Adipocyte (in vitro differentiated cells): ENCODE results near the gene RDH13.
"Not testable (repeated sequence)": the region's sequence is repeated elsewhere in the genome, so short reads cannot be mapped to it uniquely, and the experiment has no call there.

Source experiments
- DNase-seq: peaks from one replicate; pipeline ENCODE4 v3.0.0-alpha.2; 2015; ENCODE audit warnings: low read depth
- H3K27me3 ChIP-seq: replicated peaks from 2 replicates; pipeline ENCODE4 v1.7.0; 2013; ENCODE audit warnings: mild to moderate bottlenecking, low read length, moderate library complexity; ENCODE audit not compliant: control insufficient read depth, insufficient read depth
- H3K36me3 ChIP-seq: 2 replicates; pipeline ENCODE4 v1.7.0; 2013; ENCODE audit warnings: low read length, mild to moderate bottlenecking, moderate library complexity; ENCODE audit not compliant: control insufficient read depth, insufficient read depth, severe bottlenecking
- H3K4me1 ChIP-seq: 2 replicates; pipeline ENCODE4 v1.7.0; 2013; ENCODE audit warnings: mild to moderate bottlenecking, low read length, moderate library complexity; ENCODE audit not compliant: control insufficient read depth, insufficient read depth
- H3K4me3 ChIP-seq: 2 replicates; pipeline ENCODE4 v1.7.0; 2013; ENCODE audit warnings: mild to moderate bottlenecking, low read length, moderate library complexity
- H3K9ac ChIP-seq: 2 replicates; pipeline ENCODE4 v1.7.0; 2013; ENCODE audit warnings: mild to moderate bottlenecking, low read length, moderate library complexity
- H3K9me3 ChIP-seq: 2 replicates; pipeline ENCODE4 v1.7.0; 2013; ENCODE audit warnings: mild to moderate bottlenecking, low read length, moderate library complexity; ENCODE audit not compliant: control insufficient read depth

RDH13 gene

GRCh38 chr19:55048446-55048845, 14.5 kb downstream of the RDH13 start:
- H3K27me3 ChIP-seq: no peaks in the 10 kb centered on the region
- no peak overlapping the region for H3K4me3 ChIP-seq
- peaks cover 58% of the 10 kb centered on the region for H3K36me3 ChIP-seq
- H3K4me1 ChIP-seq: no peaks in the 10 kb centered on the region
- no peak for DNase-seq
- H3K9me3 ChIP-seq: no peaks in the 10 kb centered on the region
- no peak overlapping the region for H3K9ac ChIP-seq

- Histone ChIP-seq H3K27me3 (no peaks in the 10 kb centered on the region), H3K4me1 (no peaks in the 10 kb centered on the region), H3K9ac (no peak overlapping the region), H3K9me3 (no peaks in the 10 kb centered on the region), H3K36me3 (peaks cover 57% of the 10 kb centered on the region), H3K4me3 (no peak overlapping the region)
- no peak for DNase-seq
These were observed 15.0 kb downstream of the RDH13 start for GRCh38 chr19:55047951-55048350.

GRCh38 chr19:55046975-55047622, 15.8 kb downstream of the RDH13 start:
- Histone ChIP-seq H3K4me3 (no peak overlapping the region), H3K4me1 (no peaks in the 10 kb centered on the region), H3K9me3 (no peaks in the 10 kb centered on the region), H3K36me3 (peaks cover 63% of the 10 kb centered on the region), H3K27me3 (no peaks in the 10 kb centered on the region), H3K9ac (no peak overlapping the region)
- no peak for DNase-seq

DNA sequence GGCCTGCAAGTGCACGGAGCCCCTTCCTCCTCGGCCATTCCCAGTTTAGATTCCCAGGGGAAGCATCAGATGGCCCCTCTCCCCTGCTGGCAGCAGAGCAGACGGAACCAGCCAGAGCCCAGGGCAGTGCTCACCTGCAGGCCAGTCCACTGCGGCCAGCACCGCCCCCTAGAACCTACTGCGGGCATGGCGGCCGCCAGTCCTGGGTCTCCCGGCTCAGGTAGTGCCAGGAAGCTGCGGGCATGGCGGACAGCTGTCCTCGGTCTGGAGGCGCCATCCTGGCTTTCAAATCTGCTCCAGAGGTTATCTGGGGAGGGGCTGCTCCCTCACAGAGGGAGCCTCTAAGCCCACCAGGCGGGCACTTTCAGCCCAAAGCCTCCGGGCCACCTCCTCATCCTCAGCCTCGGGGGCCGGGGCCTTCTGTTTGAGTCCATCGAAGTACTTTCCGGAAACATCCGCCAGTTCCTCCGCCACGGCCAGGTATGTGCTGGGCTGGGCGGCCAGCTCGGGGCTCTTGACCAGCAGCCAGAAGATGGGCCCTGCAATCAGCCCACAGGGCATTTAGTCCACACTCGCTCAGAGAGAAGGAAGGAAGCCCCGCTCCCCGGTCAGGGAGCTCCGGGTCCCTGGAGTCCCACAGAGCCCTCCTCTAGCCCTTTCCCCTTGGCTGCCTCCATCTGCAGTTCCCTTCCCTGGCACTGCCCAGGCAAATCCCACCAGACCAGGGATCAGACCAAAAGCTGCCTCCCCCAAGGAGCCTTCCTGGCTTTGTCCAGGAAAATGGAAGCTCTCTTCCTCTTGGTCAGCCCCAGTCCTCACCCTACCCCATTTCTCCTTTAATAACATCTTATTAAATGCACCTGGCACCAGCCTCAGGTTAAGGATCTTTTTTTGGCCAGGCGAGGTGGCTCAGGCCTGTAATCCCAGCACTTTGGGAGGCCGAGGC, 17.9 kb downstream of the RDH13 start:
- no peaks in the 10 kb centered on the region for H3K27me3 ChIP-seq
- H3K4me1 ChIP-seq: no peaks in the 10 kb centered on the region
- no peaks in the 10 kb centered on the region for H3K9me3 ChIP-seq
- H3K36me3 ChIP-seq: peaks cover 55% of the 10 kb centered on the region
- no peak overlapping the region for H3K4me3 ChIP-seq
- no peak for DNase-seq
- H3K9ac ChIP-seq: no peak overlapping the region

GRCh38 chr19:55044286-55044685, 18.7 kb downstream of the RDH13 start:
- DNase-seq: no peak
- no peaks in the 10 kb centered on the region for H3K4me1 ChIP-seq
- peaks cover 54% of the 10 kb centered on the region for H3K36me3 ChIP-seq
- H3K9me3 ChIP-seq: no peaks in the 10 kb centered on the region
- no peak overlapping the region for H3K4me3 ChIP-seq
- no peaks in the 10 kb centered on the region for H3K27me3 ChIP-seq
- H3K9ac ChIP-seq: no peak overlapping the region

DNA sequence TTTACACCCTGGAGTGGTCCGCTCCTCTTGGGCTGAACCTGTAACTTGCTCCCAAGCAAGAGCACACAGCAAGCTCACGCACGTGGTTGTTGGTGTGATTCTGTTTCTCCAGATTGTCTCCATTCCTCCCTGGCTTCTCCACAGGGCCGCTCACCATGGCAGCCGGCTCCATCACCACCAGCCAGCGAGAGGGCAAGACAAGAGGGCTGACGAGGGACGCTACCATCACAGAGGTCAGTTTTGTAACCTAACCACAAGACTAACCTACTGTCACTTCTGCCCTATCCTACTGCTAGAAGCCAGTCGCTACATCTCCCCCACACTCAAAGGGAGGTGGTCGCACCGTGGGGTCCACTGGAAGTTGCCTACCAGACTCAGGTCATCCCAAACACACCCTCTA, 20.3 kb downstream of the RDH13 start:
- H3K4me3 ChIP-seq: no peak overlapping the region
- H3K9ac ChIP-seq: no peak overlapping the region
- no peaks in the 10 kb centered on the region for H3K27me3 ChIP-seq
- H3K4me1 ChIP-seq: no peaks in the 10 kb centered on the region
- no peak for DNase-seq
- peaks cover 39% of the 10 kb centered on the region for H3K36me3 ChIP-seq
- H3K9me3 ChIP-seq: no peaks in the 10 kb centered on the region

DNA sequence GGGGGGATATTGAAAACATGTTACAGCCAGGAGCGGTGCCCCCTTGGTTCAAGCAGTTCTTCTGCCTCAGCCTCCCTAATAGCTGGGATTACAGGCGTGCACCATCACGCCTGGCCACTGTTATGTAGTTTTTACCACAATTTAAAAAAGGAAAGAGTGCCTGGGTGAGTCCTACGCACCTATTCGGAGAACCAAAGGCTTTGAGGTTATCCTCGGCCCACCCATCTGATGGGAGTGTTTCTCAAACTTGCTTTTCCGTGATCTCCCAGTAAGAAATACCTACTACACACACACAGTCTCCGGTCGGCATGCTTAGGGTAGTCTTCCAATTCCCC, 20.6 kb downstream of the RDH13 start:
- Histone ChIP-seq H3K9ac (no peak overlapping the region), H3K9me3 (no peaks in the 10 kb centered on the region), H3K4me3 (no peak overlapping the region), H3K27me3 (no peaks in the 10 kb centered on the region), H3K4me1 (no peaks in the 10 kb centered on the region), H3K36me3 (peaks cover 35% of the 10 kb centered on the region)
- no peak for DNase-seq

- Histone ChIP-seq H3K36me3 (peaks cover 31% of the 10 kb centered on the region), H3K4me1 (no peaks in the 10 kb centered on the region), H3K9ac (no peak overlapping the region), H3K4me3 (no peak overlapping the region), H3K27me3 (no peaks in the 10 kb centered on the region), H3K9me3 (no peaks in the 10 kb centered on the region)
- DNase-seq: no peak
These were observed 21.2 kb downstream of the RDH13 start for GRCh38 chr19:55041627-55042343.

GRCh38 chr19:55041244-55041626, 21.7 kb downstream of the RDH13 start:
- Histone ChIP-seq H3K4me3 (no peak overlapping the region), H3K9ac (no peak overlapping the region), H3K9me3 (no peaks in the 10 kb centered on the region), H3K27me3 (no peaks in the 10 kb centered on the region), H3K36me3 (peaks cover 26% of the 10 kb centered on the region), H3K4me1 (no peaks in the 10 kb centered on the region)
- no peak for DNase-seq

DNA sequence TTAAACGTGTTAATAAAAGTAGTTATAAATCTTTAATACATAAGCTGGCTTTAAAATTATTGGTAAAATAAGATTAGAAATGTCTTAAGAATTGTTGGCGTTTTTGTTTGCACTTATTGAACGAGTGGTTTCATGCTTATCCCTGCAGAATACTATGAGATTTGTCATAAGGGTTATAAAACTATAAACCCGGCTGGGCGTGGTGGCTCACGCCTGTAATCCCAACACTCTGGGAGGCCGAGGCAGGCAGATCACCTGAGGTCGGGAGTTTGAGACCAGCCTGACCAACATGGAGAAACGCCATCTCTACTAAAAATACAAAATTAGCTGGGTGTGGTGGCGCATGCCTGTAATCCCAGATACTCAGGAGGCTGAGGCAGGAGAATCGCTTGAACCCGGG, 22.3 kb downstream of the RDH13 start:
- not testable (repeated sequence) for H3K4me3 ChIP-seq, H3K9me3 ChIP-seq, H3K9ac ChIP-seq, DNase-seq, H3K4me1 ChIP-seq, H3K27me3 ChIP-seq
- H3K36me3 ChIP-seq: peaks cover 26% of the 10 kb centered on the region

GRCh38 chr19:55037603-55038002, 25.3 kb downstream of the RDH13 start:
- H3K9me3 ChIP-seq, DNase-seq, H3K27me3 ChIP-seq, H3K9ac ChIP-seq, H3K36me3 ChIP-seq, H3K4me1 ChIP-seq, H3K4me3 ChIP-seq: not testable (repeated sequence)
